ENCODE data around the gene BRME1. TPM values are rescaled to one million over a fixed set of nuclear protein-coding genes. Genes with fewer than 3 reads are reported as not detected.

BRME1 gene
- total and polyA plus RNA-seq, 2 of the 13 experiments (the other 11 are each of a cell fraction or from before 2014, with no cell fraction given): 0.74 to 1.5 TPM

DNA sequence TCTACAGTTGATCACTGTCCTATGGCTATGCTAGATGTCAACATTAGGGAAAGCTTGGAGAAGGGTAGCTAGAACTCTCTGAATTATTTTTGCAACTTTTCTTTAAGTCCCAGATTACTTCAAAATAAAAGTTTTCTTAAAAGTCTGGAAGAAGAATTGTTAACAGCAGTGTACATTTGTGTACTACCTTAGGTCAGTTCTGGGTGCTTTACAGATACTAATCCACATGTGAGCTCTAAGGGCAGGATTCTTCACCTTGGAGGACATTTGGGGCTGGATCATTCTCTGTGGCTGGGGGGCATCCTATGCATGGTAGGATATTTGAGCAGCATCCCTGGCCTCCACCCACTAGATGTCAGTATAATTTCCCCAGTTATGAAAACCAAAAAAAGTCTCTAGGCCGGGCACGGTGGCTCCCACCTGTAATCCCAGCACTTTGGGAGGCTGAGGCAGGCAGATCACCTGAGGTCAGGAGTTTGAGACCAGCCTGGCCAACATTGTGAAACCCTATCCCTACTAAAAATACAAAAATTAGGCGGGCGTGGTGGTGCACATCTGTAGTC lies 2.8 kb downstream of the BRME1 start (continued):
- TF ChIP-seq, protein P1, sequence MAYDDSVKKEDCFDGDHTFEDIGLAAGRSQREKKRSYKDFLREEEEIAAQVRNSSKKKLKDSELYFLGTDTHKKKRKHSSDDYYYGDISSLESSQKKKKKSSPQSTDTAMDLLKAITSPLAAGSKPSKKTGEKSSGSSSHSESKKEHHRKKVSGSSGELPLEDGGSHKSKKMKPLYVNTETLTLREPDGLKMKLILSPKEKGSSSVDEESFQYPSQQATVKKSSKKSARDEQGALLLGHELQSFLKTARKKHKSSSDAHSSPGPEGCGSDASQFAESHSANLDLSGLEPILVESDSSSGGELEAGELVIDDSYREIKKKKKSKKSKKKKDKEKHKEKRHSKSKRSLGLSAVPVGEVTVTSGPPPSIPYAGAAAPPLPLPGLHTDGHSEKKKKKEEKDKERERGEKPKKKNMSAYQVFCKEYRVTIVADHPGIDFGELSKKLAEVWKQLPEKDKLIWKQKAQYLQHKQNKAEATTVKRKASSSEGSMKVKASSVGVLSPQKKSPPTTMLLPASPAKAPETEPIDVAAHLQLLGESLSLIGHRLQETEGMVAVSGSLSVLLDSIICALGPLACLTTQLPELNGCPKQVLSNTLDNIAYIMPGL (CRISPR knock-in tag; IDR thresholded peaks at IDR 0.05; ENCODE audit: borderline replicate concordance in 1 of 2, low read depth in 1 of 2): 0 out of 4 replicates have a peak, but pooled peaks of 1 of the 2 experiments have one; percentile 32
- TF ChIP-seq POGZ (CRISPR knock-in tag; IDR thresholded peaks at IDR 0.05) (0 out of 2 replicates have a peak, but pooled peaks have one; percentile 42), MLLT10 (CRISPR knock-in tag; IDR thresholded peaks at IDR 0.05) (no peak), ZNF441 (CRISPR knock-in tag; IDR thresholded peaks at IDR 0.05; ENCODE audit: borderline replicate concordance) (no peak), ZNF10 (CRISPR knock-in tag; IDR thresholded peaks at IDR 0.05; ENCODE audit: borderline replicate concordance, low read depth) (no peak), ZNF780A (CRISPR knock-in tag; IDR thresholded peaks at IDR 0.05) (no peak)

DNA sequence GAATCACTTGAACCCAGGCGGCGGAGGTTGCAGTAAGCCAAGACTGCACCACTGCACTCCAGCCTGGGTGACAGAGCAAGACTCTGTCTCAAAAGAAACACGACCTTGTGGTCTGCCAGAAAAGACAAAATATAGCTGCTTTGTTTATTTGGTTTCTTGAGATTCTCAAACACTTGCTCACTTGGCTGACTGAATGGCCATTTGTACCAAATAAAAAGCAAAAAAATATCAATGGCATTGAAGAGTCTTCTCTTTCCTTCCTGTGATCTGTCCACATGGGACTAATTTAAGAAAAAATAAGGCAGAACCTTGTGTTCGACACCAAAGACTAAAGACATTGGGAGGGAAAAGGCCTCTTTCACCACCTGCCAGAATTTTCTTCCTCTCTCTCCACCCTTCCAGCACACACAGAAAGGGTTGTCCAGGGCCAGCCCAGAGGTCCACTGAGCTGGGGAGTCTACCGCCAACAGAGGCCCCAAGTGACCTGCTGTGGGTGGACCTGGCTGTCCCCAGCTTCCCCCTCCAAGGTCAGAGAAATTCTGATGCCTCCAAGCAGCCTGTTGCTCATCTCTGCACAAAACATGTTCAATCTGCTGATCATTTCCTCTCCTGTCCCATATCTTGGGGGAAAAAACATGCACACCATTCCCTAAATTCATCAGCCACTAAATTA lies 5.9 kb downstream of the BRME1 start:
- Histone ChIP-seq H3K4me2 (ENCODE audit: low read depth, low read length) (no peak overlapping the region), H3K79me2 (ENCODE audit: insufficient read depth, low read length) (no peaks in the 10 kb centered on the region), H2AFZ (ENCODE audit: low read length) (no peak overlapping the region), H4K20me1 (ENCODE audit: insufficient read depth, low read length) (no peaks in the 10 kb centered on the region), H3K27me3 (ENCODE audit: control insufficient read depth in 1 of 2, insufficient read depth in 2 of 2, low read length in 2 of 2) (no peaks in the 10 kb centered on the region), H3K4me1 (ENCODE audit: insufficient read depth, low read length) (peaks cover 36% of the 10 kb centered on the region), H3K9ac (ENCODE audit: insufficient read depth, low read depth, low read length) (no peak overlapping the region), H3K36me3 (replicated peaks in 1 of 2; ENCODE audit: control insufficient read depth in 1 of 2, insufficient read depth in 2 of 2, low read length in 2 of 2) (no peaks in the 10 kb centered on the region), H3K27ac (ENCODE audit: extremely low read length, insufficient read depth, low read length) (peak overlapping the region; percentile 28), H3K4me3 (replicated peaks in 1 of 3; ENCODE audit: insufficient read depth in 1 of 3, low read depth in 2 of 3, low read length in 3 of 3) (no peak overlapping the region), H3K9me3 (ENCODE audit: low read length) (no peaks in the 10 kb centered on the region)
- no TSS peak for BruUV-seq (replicated peaks)
- DNase-seq (ENCODE audit: low spot score): no peak
- ATAC-seq: 0 out of 3 replicates have a peak, but pooled peaks have one; percentile 25
- WGBS (ENCODE audit: low lambda C conversion rate): 50% methylated on average over 5 of the region's 5 CpGs
- in situ Hi-C loops (cut with HindIII; ENCODE audit: extremely low pct_ligation_motif_present, low pct_unique_long_range_greater_than_20kb): loop anchor here (25.0 kb wide), 1 partner anchor 512 kb away; the partner anchor contains the start of gene DDX39A
- POLR2A ChIA-PET: interaction anchor here (1.0 to 1.4 kb wide), 2 partner anchors 52 to 53 kb away, joined by 3 read pairs; partner anchors contain the start of gene DCAF15
- no peak for FAIRE-seq
- intact Hi-C loops (cut with micrococcal nuclease; ENCODE audit: unreplicated experiment): no loop called here
- CTCF ChIA-PET (ENCODE audit: low intra/inter-chr PET ratio, low total read pairs): no interaction called here
- TF ChIP-seq YY1 (IDR thresholded peaks at IDR 0.05; ENCODE audit: insufficient read depth, insufficient replicate concordance, low read depth, low read length) (no peak), ZNF629 (CRISPR knock-in tag; conservative IDR thresholded peaks at IDR 0.05) (no peak), NONO (IDR thresholded peaks at IDR 0.05) (no peak), NONO (CRISPR knock-in tag; conservative IDR thresholded peaks at IDR 0.05) (no peak), ZNF234 (CRISPR knock-in tag; conservative IDR thresholded peaks at IDR 0.05) (no peak)
- TF ChIP-seq, protein P2, sequence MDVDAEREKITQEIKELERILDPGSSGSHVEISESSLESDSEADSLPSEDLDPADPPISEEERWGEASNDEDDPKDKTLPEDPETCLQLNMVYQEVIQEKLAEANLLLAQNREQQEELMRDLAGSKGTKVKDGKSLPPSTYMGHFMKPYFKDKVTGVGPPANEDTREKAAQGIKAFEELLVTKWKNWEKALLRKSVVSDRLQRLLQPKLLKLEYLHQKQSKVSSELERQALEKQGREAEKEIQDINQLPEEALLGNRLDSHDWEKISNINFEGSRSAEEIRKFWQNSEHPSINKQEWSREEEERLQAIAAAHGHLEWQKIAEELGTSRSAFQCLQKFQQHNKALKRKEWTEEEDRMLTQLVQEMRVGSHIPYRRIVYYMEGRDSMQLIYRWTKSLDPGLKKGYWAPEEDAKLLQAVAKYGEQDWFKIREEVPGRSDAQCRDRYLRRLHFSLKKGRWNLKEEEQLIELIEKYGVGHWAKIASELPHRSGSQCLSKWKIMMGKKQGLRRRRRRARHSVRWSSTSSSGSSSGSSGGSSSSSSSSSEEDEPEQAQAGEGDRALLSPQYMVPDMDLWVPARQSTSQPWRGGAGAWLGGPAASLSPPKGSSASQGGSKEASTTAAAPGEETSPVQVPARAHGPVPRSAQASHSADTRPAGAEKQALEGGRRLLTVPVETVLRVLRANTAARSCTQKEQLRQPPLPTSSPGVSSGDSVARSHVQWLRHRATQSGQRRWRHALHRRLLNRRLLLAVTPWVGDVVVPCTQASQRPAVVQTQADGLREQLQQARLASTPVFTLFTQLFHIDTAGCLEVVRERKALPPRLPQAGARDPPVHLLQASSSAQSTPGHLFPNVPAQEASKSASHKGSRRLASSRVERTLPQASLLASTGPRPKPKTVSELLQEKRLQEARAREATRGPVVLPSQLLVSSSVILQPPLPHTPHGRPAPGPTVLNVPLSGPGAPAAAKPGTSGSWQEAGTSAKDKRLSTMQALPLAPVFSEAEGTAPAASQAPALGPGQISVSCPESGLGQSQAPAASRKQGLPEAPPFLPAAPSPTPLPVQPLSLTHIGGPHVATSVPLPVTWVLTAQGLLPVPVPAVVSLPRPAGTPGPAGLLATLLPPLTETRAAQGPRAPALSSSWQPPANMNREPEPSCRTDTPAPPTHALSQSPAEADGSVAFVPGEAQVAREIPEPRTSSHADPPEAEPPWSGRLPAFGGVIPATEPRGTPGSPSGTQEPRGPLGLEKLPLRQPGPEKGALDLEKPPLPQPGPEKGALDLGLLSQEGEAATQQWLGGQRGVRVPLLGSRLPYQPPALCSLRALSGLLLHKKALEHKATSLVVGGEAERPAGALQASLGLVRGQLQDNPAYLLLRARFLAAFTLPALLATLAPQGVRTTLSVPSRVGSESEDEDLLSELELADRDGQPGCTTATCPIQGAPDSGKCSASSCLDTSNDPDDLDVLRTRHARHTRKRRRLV (CRISPR knock-in tag; IDR thresholded peaks at IDR 0.05): no peak
- TF ChIP-seq, protein P3, sequence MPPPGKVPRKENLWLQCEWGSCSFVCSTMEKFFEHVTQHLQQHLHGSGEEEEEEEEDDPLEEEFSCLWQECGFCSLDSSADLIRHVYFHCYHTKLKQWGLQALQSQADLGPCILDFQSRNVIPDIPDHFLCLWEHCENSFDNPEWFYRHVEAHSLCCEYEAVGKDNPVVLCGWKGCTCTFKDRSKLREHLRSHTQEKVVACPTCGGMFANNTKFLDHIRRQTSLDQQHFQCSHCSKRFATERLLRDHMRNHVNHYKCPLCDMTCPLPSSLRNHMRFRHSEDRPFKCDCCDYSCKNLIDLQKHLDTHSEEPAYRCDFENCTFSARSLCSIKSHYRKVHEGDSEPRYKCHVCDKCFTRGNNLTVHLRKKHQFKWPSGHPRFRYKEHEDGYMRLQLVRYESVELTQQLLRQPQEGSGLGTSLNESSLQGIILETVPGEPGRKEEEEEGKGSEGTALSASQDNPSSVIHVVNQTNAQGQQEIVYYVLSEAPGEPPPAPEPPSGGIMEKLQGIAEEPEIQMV (CRISPR knock-in tag; IDR thresholded peaks at IDR 0.05; ENCODE audit: low read depth): no peak
